Activated CD8-positive, alpha-beta memory T cell treated with anti-CD3 and anti-CD28 coated beads, Interleukin-2, amount 50 U/mL, for 24 hours (primary cell): Measurements from ENCODE around the gene TRIP11.
"Not testable (repeated sequence)": the region's sequence is repeated elsewhere in the genome, so short reads cannot be mapped to it uniquely, and the experiment has no call there.

ENCODE experiments used
- DNase-seq: peaks from one replicate; pipeline ENCODE4 v3.0.0-alpha.2; 2020; ENCODE audit errors: extremely low read depth

Gene TRIP11

GRCh38 chr14:92039719-92040430 lies at the start of gene TRIP11:
TRIP11 (minus strand) TSS chr14:92040059; CDS start chr14:92039685, 374 bp downstream.
- peak; percentile 87 for DNase-seq

DNA sequence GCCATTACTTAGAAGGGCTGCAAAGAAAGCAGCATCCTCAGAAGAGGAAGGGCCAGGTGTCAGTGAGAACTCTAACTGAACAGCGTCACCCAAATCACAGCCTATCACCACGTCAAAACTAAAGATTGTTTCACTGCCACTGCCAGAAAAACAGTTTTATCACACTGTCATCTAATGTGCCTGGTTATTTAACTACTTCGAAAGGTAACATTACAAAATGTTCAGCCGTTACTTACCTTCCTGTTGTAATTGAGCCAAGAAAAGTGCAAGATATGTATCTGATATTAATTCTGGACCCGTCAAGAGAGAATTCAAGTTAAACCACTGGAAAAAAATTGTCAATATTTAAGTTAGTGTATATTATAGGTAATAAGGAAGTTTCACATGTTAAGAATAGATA lies 48.6 kb upstream of the TRIP11 start:
- DNase-seq = no peak

DNA sequence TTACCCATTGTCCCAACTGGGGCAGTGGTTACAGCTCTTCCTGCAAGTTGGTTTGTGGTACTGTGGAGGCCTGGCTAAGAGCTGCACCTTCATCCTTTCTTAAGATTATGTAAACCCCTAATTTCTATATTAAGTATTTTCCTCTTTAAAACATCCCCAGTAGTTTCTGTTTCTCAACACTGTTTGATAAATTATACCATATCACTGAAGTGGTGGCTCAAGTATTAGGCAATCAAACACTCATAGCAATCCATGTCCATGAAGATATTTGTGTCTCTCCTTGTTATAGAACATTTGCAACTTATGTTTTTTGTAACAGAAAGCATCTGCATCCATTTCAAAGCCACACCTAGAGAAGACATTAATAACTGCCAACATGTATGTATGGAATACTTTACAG lies 34.7 kb upstream of the TRIP11 start:
- no peak for DNase-seq

DNA sequence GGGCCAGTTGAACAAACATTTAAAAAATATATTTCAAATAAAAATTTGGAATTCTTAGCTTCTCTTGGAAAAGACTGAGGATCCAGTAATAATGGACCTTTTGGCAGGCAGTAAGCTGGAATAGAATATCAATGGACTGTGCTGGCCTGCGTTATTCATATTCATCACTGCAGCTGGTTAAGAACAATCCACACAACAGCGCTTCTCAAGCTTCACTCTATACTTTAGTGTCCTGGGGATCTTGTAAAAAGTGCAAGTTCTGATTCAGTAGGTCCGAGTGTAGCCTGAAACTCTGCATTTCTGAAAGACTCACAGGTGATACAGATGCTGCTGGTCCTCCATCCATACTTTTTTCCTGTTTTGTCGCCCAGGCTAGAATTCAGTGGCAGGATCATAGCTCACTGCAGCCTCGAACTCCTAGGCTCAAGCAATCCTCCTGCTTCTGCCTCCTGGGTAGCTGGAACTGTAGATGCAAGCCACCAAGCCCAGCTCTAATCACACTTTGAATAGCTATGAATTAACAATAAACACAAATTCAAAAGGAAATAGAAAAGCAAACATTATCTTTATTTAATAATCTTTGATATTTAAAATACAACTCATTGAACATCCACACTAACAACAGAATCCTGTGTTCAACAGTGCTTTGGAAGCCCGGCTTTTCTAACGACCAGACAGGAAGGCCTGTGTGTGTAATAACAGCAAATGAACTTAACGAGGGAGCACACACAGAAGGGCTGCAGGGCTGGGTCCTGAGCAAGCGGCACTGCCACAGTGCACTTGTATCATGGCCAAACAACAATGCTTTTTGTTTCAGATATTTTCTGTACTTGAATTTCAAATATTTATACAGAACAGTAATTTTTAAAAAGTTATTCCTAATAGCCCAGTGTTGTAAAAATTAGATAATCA lies 18.4 kb upstream of the TRIP11 start:
- DNase-seq = no peak

GRCh38 chr14:92049781-92050180 lies 9.9 kb upstream of the TRIP11 start:
- no peak for DNase-seq

DNA sequence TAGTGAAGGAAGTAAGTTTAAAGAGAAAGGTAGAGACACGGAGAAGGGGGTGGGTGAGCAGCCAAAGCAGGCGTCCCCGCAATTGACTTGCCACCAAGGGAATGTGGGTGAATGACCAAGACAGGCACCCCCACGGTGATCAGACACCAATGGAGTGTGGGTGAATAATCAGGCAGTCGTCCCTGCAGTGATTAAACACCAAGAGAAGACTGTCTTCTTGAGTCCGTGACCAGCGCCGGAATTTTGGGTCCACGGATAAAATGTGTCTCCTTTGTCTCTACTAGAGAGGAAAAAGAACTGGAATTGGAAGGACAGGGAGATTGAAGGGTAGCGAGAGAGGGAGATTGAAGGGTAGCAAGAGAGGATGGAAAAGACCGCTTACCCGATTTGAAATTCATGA lies 9.4 kb upstream of the TRIP11 start:
- not testable (repeated sequence) for DNase-seq

- DNase-seq = not testable (repeated sequence)
Observed at GRCh38 chr14:92045904-92046303, 6.0 kb upstream of the TRIP11 start.

DNA sequence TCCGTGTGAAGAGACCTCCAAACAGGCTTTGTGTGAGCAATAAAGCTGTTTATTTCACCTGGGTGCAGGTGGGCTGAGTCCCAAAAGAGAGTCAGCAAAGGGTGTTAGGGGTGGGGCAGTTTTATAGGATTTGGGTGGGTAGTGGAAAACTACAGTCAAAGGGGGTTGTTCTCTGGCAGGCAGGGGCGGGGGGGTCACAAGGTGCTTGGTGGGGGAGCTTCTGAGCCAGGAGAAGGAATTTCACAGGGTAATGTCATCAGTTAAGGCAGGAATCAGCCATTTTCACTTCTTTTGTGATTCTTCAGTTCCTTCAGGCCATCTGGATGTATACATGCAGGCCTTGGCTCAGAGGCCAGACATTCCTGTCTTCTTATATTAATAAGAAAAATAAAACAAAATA lies 1.9 kb upstream of the TRIP11 start:
- DNase-seq = not testable (repeated sequence)

- no peak for DNase-seq
Observed at GRCh38 chr14:92041203-92041602, 1.3 kb upstream of the TRIP11 start.

GRCh38 chr14:92040431-92041051 lies 682 bp upstream of the TRIP11 start:
- DNase-seq = no peak

GRCh38 chr14:92039063-92039718 lies 668 bp downstream of the TRIP11 start:
- DNase-seq = no peak

DNA sequence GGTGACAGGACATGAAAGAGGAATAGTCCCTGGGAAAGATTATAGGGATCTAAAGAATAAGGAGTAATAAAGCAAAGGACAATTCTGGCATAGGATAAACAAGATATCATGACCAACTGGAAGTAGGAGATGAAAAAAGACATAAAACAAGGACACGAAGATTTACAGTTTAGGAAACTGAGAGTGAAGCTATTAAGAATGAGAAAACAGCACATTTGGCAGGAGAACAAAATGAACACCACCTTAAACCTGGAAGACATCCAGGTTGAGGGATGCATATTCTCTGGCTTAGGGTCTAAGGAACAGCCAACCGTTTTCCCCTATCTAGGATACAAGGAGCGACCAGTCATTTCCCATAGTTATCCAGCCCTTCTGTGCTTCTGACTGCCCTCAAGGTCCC lies 1.9 kb downstream of the TRIP11 start:
- DNase-seq = no peak

GRCh38 chr14:92035890-92036289 lies 4.0 kb downstream of the TRIP11 start:
- no peak for DNase-seq

DNA sequence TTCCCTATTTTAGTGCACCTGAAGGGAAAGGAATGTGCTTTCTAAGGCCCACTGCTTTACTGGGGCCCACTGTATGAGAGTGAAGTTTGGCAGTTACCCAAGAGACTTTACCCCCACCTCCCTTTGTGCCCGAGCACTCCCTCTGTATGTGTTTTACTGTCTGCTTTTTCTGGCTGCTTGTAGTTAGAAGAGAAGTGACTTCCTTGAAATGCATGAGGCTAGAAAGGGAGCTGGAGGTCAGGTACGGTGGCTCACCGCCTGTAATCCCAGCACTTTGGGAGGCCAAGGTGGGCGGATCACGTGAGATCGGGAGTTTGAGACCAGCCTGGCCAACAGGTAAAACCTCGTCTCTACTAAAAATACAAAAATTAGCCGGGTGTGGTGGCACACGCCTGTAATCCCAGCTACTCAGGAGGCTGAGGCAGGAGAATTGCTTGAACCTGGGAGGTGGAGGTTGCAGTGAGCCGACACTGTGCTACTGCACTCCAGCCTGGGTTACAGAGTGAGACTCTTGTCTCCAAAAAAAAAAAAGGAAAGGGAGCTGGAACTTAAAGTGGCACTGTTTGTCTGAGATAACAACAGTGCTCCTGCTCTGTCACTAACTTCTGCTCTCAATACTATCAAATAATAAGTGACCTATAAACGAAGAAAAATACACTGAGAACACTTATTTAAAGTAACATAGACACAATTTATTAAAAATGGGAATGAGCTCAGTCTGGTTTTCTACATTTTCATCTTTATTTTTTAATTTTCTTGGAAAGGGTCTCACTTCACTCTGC lies 5.8 kb downstream of the TRIP11 start:
- no peak for DNase-seq

GRCh38 chr14:92033433-92033832 lies 6.4 kb downstream of the TRIP11 start:
- DNase-seq = no peak

DNA sequence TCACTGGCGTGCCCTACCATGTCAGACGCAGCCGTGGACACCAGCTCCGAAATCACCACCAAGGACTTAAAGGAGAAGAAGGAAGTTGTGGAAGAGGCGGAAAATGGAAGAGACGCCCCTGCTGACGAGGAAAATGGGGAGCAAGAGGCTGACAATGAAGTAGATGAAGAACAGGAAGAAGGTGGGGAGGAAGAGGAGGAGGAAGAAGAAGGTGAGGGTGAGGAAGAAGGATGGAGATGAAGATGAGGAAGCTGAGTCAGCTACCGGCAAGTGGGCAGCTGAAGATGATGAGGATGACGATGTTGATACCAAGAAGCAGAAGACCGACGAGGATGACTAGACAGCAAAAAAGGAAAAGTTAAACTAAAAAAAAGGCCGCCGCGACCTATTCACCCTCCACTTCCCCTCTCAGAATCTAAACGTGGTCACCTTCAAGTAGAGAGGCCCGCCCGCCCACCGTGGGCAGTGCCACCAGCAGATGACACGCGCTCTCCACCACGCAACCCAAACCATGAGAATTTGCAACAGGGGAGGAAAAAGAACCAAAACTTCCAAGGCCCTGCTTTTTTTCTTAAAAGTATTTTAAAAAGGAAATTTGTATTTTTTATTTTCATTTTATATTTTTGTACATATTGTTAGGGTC lies 13.2 kb downstream of the TRIP11 start:
- no peak for DNase-seq

- no peak for DNase-seq
Observed at GRCh38 chr14:92022036-92022435, 17.8 kb downstream of the TRIP11 start.

GRCh38 chr14:92021523-92021922 lies 18.3 kb downstream of the TRIP11 start:
- no peak for DNase-seq

DNA sequence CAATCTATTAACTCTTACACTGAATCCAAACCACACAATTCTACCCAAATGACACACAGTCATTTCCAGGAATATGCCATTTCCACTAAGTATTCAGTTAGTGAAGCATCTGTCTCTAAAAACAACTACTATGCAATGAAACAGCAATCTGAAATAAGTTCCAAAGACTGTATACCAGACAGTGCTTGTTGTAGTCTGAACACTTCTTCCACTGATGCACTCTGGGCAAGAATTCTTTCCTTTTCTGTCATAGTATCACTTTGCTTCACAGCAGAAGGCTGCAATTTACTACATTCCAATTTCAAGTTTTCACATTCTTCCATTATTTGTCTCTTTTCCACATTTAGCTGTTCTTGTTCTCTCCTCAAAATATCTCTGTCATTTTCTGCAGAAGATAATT lies 25.8 kb downstream of the TRIP11 start:
- no peak for DNase-seq

- no peak for DNase-seq
Observed at GRCh38 chr14:92012121-92012748, 27.6 kb downstream of the TRIP11 start.
